Endothelial cell of umbilical vein (primary cell): ENCODE results near the gene PTPRF. TPM values are rescaled to one million over a fixed set of nuclear protein-coding genes. Genes with fewer than 3 reads are reported as not detected.

Experiments used
- BruUV-seq: library from RNA; stranded (reverse); fragments of 400-500 nt; replicated peaks from 2 replicates; lab custom pipeline; 2021; lab: Mats Ljungman, UMichigan
- CTCF ChIA-PET: fragments of 300-600, 350-600 bp; sonication (Branson Sonifier 250); formaldehyde crosslinking; loops from one replicate; lab custom pipeline; 2021; ENCODE audit warnings: antibody characterized with exemption, inconsistent platforms; lab: Charles Lee
- POLR2A ChIA-PET: fragments of 300-600, 350-600 bp; sonication (Branson Sonifier 250); formaldehyde crosslinking; loops from one replicate; lab custom pipeline; 2021; ENCODE audit warnings: antibody characterized with exemption, inconsistent platforms; lab: Charles Lee
- DNase-seq: peaks from one replicate; pipeline ENCODE4 v3.0.0-alpha.2; 2011; ENCODE audit warnings: low read depth, low spot score
- FAIRE-seq: peaks from 2 replicates; lab custom pipeline; 2011; peaks lifted over from hg19 to GRCh38; lab: Jason Lieb, UNC
- H2AFZ ChIP-seq: 2 replicates; pipeline ENCODE4 v1.6.0; 2012; ENCODE audit warnings: low read depth, low read length, control low read depth, inconsistent platforms
- H3K27ac ChIP-seq: 2 replicates; pipeline ENCODE4 v1.5.1; 2011; ENCODE audit warnings: low read depth, mild to moderate bottlenecking, control low read depth, low read length, moderate library complexity; ENCODE audit not compliant: insufficient read depth
- H3K27me3 ChIP-seq, 2 experiments: 2 replicates each; pipeline versions ENCODE4 v1.6.0 to v1.6.1; 2011; ENCODE audit warnings: low read length in 2 of 2, mixed read lengths in 1 of 2; ENCODE audit not compliant: control insufficient read depth in 2 of 2, insufficient read depth in 2 of 2
- H3K36me3 ChIP-seq, 2 experiments: 2 replicates in 1 of 2; 3 replicates in 1 of 2; pipeline ENCODE4 v1.5.1; 2011; ENCODE audit warnings: low read length in 2 of 2, mild to moderate bottlenecking in 1 of 2, moderate library complexity in 1 of 2; ENCODE audit not compliant: control insufficient read depth in 2 of 2, insufficient read depth in 2 of 2; ENCODE audit errors: extremely low read depth in 1 of 2
- H3K4me1 ChIP-seq: 3 replicates; pipeline ENCODE4 v1.5.1; 2011; ENCODE audit warnings: mild to moderate bottlenecking, low read length; ENCODE audit not compliant: control insufficient read depth, insufficient read depth; ENCODE audit errors: extremely low read depth
- H3K4me2 ChIP-seq: 2 replicates; pipeline ENCODE4 v1.6.1; 2011; ENCODE audit warnings: low read length, control low read depth, mixed read lengths; ENCODE audit not compliant: insufficient read depth
- H3K4me3 ChIP-seq, 3 experiments: fragments of 200-600 bp in 1 of 3; sonication (generic), shearing (Covaris generic) in 1 of 3; replicated peaks in 1 of 3; 2 replicates each; pipeline ENCODE4 v1.5.1; 2011 to 2016; ENCODE audit warnings: control low read depth in 3 of 3, low read length in 3 of 3, mild to moderate bottlenecking in 2 of 3, inconsistent platforms in 1 of 3, low read depth in 1 of 3, moderate library complexity in 1 of 3; ENCODE audit not compliant: insufficient read depth in 1 of 3
- H3K79me2 ChIP-seq: 2 replicates; pipeline ENCODE4 v1.6.0; 2012; ENCODE audit warnings: low read length, inconsistent platforms; ENCODE audit not compliant: control insufficient read depth, insufficient read depth
- H3K9ac ChIP-seq: replicated peaks from 2 replicates; pipeline ENCODE3; 2011; ENCODE audit warnings: low read length, control low read depth; ENCODE audit not compliant: insufficient read depth; ENCODE audit errors: extremely low read depth
- H3K9me1 ChIP-seq: replicated peaks from 3 replicates; pipeline ENCODE4 v1.6.0; 2011; ENCODE audit warnings: mild to moderate bottlenecking, low read length; ENCODE audit not compliant: control insufficient read depth, insufficient read depth; ENCODE audit errors: extremely low read depth
- H3K9me3 ChIP-seq: replicated peaks from 2 replicates; pipeline ENCODE4 v1.5.1; 2012; ENCODE audit warnings: low read length, inconsistent platforms; ENCODE audit not compliant: control insufficient read depth, insufficient read depth
- H4K20me1 ChIP-seq: replicated peaks from 2 replicates; pipeline ENCODE3; 2011; ENCODE audit warnings: mild to moderate bottlenecking, low read length; ENCODE audit not compliant: control insufficient read depth, insufficient read depth; ENCODE audit errors: extremely low read depth
- CTCF ChIP-seq, 2 donors: IDR thresholded peaks; 1 replicate in 1 of 2; 2 replicates in 1 of 2; pipeline ENCODE4 v1.5.1; 2011; ENCODE audit warnings: low read length in 2 of 2, mild to moderate bottlenecking in 2 of 2, moderate library complexity in 2 of 2, control low read depth in 1 of 2, inconsistent platforms in 1 of 2, low read depth in 1 of 2; ENCODE audit not compliant: insufficient read depth in 1 of 2; ENCODE audit errors: extremely low read depth in 1 of 2
- EZH2 ChIP-seq: IDR thresholded peaks from 2 replicates; pipeline ENCODE4 v1.6.1; 2012; ENCODE audit warnings: borderline replicate concordance, low read depth, mild to moderate bottlenecking, moderate library complexity, low read length, inconsistent platforms; ENCODE audit not compliant: severe bottlenecking
- FOS ChIP-seq: IDR thresholded peaks from 2 replicates; pipeline ENCODE4 v1.6.1; 2011; ENCODE audit warnings: mild to moderate bottlenecking, low read length, moderate library complexity, borderline replicate concordance; ENCODE audit not compliant: insufficient read depth
- GATA2 ChIP-seq: IDR thresholded peaks from 2 replicates; pipeline ENCODE4 v1.7.0; 2011; ENCODE audit warnings: low read depth, mild to moderate bottlenecking, moderate library complexity, mixed read lengths, low read length; ENCODE audit not compliant: insufficient read length, insufficient read depth
- JUN ChIP-seq: IDR thresholded peaks from 2 replicates; pipeline ENCODE4 v1.6.1; 2011; ENCODE audit warnings: borderline replicate concordance, low read depth; ENCODE audit not compliant: insufficient read length, insufficient read depth
- MAX ChIP-seq: IDR thresholded peaks from 2 replicates; pipeline ENCODE4 v1.6.1; 2011; ENCODE audit not compliant: insufficient read depth, insufficient read length
- MYC ChIP-seq: IDR thresholded peaks from one replicate; pipeline ENCODE4 v1.6.1; 2011; ENCODE audit warnings: mild to moderate bottlenecking, low read depth, low read length
- POLR2A ChIP-seq: IDR thresholded peaks from 2 replicates; pipeline ENCODE4 v1.6.1; 2012; ENCODE audit warnings: low read depth, mild to moderate bottlenecking, control low read depth, low read length
- POLR2AphosphoS5 ChIP-seq: IDR thresholded peaks from 2 replicates; pipeline ENCODE4 v1.6.1; 2012; ENCODE audit warnings: low read depth, mild to moderate bottlenecking, control low read depth, low read length, moderate library complexity; ENCODE audit not compliant: insufficient read depth
- dilution Hi-C: fragments of 300-500 bp; cut with MboI; formaldehyde crosslinking; loops from one replicate; pipeline ENCODE4 v1.15.0; 2019; ENCODE audit warnings: low sequenced_read_pairs; ENCODE audit not compliant: extremely low pct_ligation_motif_present
- intact Hi-C: fragments of 100-400 bp; cut with micrococcal nuclease; formaldehyde crosslinking; loops from one replicate; pipeline ENCODE4 v1.10.0; 2022
- polyA plus RNA-seq, 4 experiments: library from polyadenylated mRNA; depleted of rRNA in 3 of 4; stranded (reverse) in 3 of 4; unstranded in 1 of 4; fragments of >200 nt; gene quantifications; 2 replicates each; pipeline versions ENCODE4 v1.2.1 to v1.2.3, GENCODE V29; 2011 to 2012; ENCODE audit warnings: missing spikeins in 1 of 4
- total RNA-seq: library from RNA; stranded (reverse); gene quantifications from 2 replicates; pipeline ENCODE4 v1.2.3, GENCODE V29; 2021

Gene PTPRF
- total and polyA plus RNA-seq, 2 donors (not counting 3 experiments of a cell fraction or from before 2014, with no cell fraction given) = 217 to 338 TPM

GRCh38 chr1:43572084-43572483 is 41.4 kb downstream of the PTPRF start:
- BruUV-seq = no TSS peak
- FAIRE-seq = no peak

More at GRCh38 chr1:43572084-43572483, 41.4 kb downstream of the PTPRF start:
- Histone ChIP-seq H3K4me1 (no peaks in the 10 kb centered on the region), H3K9me3 (no peaks in the 10 kb centered on the region), H3K79me2 (no peaks in the 10 kb centered on the region), H4K20me1 (no peaks in the 10 kb centered on the region), H3K4me2 (no peak overlapping the region), H2AFZ (no peak overlapping the region), H3K27me3 (no peaks in the 10 kb centered on the region), H3K9ac (no peak overlapping the region), H3K27ac (no peak overlapping the region), H3K9me1 (no peaks in the 10 kb centered on the region), H3K4me3 (no peak overlapping the region), H3K36me3 (peaks cover 19 to 56% of the 10 kb centered on the region in 2 experiments)
- intact Hi-C loops (no loop called here), dilution Hi-C loops (no loop called here)
- no peak for DNase-seq
- POLR2A ChIA-PET = interaction anchor here (0.6 kb wide), 1 partner anchor 43 kb away, joined by 10 read pairs; no protein-coding TSS in a partner anchor
- TF ChIP-seq CTCF (IDR thresholded peaks at IDR 0.05; ENCODE audit: extremely low read depth in 1 of 2, insufficient read depth in 1 of 2, low read depth in 1 of 2, low read length in 2 of 2) = no peak
- no peak for TF ChIP-seq MAX
- no peak for TF ChIP-seq POLR2A
- no peak for TF ChIP-seq FOS
- no peak for TF ChIP-seq MYC
- TF ChIP-seq EZH2 = no peak
- TF ChIP-seq GATA2 = no peak
- TF ChIP-seq JUN = no peak
- no peak for TF ChIP-seq POLR2AphosphoS5
- CTCF ChIA-PET = interaction anchor here (1.7 kb wide), 1 partner anchor 31 kb away, joined by 4 read pairs; no protein-coding TSS in a partner anchor
